DMS53 (cell line): ENCODE data around the gene ZNF35.
A peak's percentile ranks its signal among the peaks of the same experiment; 100 is the strongest.

Experiments used
- DNase-seq: peaks from one replicate; lab custom pipeline; 2025; lab: John Stamatoyannopoulos, UW

Gene ZNF35

GRCh38 chr3:44685128-44685800 is 36.7 kb downstream of the ZNF35 start:
- DNase-seq, result peak; percentile 89

GRCh38 chr3:44687898-44688297 is 39.4 kb downstream of the ZNF35 start:
- no peak for DNase-seq
